Peyer's patch (tissue), 4 donors: Measurements from ENCODE around the gene TIMP2. TPM values are rescaled to one million over a fixed set of nuclear protein-coding genes. Genes with fewer than 3 reads are reported as not detected.

Source experiments
- DNase-seq, 3 donors: peaks; one replicate each; pipeline ENCODE4 v3.0.0-alpha.2; 2017 to 2019
- H3K27ac ChIP-seq, 4 donors: fragments of 200-600 bp; sonication (generic); one replicate each; pipeline ENCODE4 v1.5.1; 2016 to 2019
- H3K27me3 ChIP-seq, 2 donors: fragments of 200-600 bp; sonication (generic); one replicate each; pipeline ENCODE4 v1.5.1; 2019
- H3K36me3 ChIP-seq, 3 donors: fragments of 200-600 bp; sonication (generic); one replicate each; pipeline ENCODE4 v1.5.1; 2016 to 2019
- H3K4me1 ChIP-seq, 4 donors: fragments of 200-600 bp; sonication (generic); one replicate each; pipeline ENCODE4 v1.5.1; 2016 to 2019
- H3K4me3 ChIP-seq, 4 donors: fragments of 200-600 bp; sonication (generic); 1 replicate in 3 of 4; 2 replicates in 1 of 4; pipeline ENCODE4 v1.5.1; 2016 to 2019; ENCODE audit warnings: mild to moderate bottlenecking in 1 of 4
- H3K9me3 ChIP-seq, 4 donors: fragments of 200-600 bp; sonication (generic); one replicate each; pipeline ENCODE4 v1.5.1; 2016 to 2019; ENCODE audit warnings: mild to moderate bottlenecking in 1 of 4
- POLR2A ChIP-seq, 2 donors: fragments of 450-650 bp; IDR thresholded peaks; one replicate each; pipeline ENCODE4 v1.5.1; 2017; ENCODE audit warnings: antibody characterized with exemption in 2 of 2, mild to moderate bottlenecking in 2 of 2, moderate library complexity in 2 of 2
- total RNA-seq, 4 donors: library from RNA; depleted of rRNA; stranded (reverse); fragments of >200 nt; gene quantifications; one replicate each; pipeline ENCODE4 v1.1.0, GENCODE V29; 2016
- TF ChIP-seq, protein P1 (sequence below), 6 experiments: fragments of 450-650 bp in 4 of 6; fragments of 200-600 bp in 2 of 6; sonication (generic) in 1 of 6; IDR thresholded peaks; one replicate each; pipeline ENCODE4 v1.5.1; 2017 to 2019; ENCODE audit warnings: antibody characterized with exemption in 6 of 6, mild to moderate bottlenecking in 3 of 6, moderate library complexity in 1 of 6

The TIMP2 gene
- total RNA-seq, 4 donors from 2014 or later, result 27.2 to 73.2 (median 45.0) TPM

GRCh38 chr17:78821961-78822360 is 103.2 kb downstream of the TIMP2 start:
- H3K27ac ChIP-seq, result no peak overlapping the region
- no peaks in the 10 kb centered on the region for H3K9me3 ChIP-seq
- no peaks in the 10 kb centered on the region for H3K27me3 ChIP-seq
- H3K36me3 ChIP-seq, result peaks cover 0 to 94% (median 0%) of the 10 kb centered on the region in 3 donors
- H3K4me1 ChIP-seq, result peaks cover 0 to 13% (median 0%) of the 10 kb centered on the region in 4 donors
- DNase-seq, result no peak
- TF ChIP-seq POLR2A (IDR thresholded peaks at IDR 0.05), result no peak
- TF ChIP-seq, protein P1, sequence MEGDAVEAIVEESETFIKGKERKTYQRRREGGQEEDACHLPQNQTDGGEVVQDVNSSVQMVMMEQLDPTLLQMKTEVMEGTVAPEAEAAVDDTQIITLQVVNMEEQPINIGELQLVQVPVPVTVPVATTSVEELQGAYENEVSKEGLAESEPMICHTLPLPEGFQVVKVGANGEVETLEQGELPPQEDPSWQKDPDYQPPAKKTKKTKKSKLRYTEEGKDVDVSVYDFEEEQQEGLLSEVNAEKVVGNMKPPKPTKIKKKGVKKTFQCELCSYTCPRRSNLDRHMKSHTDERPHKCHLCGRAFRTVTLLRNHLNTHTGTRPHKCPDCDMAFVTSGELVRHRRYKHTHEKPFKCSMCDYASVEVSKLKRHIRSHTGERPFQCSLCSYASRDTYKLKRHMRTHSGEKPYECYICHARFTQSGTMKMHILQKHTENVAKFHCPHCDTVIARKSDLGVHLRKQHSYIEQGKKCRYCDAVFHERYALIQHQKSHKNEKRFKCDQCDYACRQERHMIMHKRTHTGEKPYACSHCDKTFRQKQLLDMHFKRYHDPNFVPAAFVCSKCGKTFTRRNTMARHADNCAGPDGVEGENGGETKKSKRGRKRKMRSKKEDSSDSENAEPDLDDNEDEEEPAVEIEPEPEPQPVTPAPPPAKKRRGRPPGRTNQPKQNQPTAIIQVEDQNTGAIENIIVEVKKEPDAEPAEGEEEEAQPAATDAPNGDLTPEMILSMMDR (IDR thresholded peaks at IDR 0.05), result no peak
- H3K4me3 ChIP-seq, result no peak overlapping the region

DNA sequence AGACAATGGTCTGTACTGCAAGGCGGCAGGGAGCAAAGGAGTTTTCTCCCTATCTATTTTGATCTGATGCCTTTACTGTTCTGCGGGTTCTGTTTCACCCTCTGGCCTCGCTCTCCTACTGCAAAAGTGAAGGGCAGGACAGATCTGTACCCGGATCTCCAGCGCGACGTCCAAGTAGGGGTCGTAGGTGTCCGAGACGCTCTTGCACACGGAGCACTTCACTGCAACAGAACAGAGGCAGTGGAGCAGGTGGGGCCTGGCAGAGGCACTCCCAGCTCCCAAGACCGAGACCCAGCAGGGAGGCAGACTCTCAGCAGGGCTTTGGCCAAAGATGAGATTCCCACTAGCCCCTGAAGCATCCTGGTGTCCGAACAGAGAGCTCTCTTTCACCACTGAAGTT is 104.3 kb downstream of the TIMP2 start:
- DNase-seq, result no peak
- peaks cover 0 to 13% (median 0%) of the 10 kb centered on the region in 4 donors for H3K4me1 ChIP-seq
- H3K4me3 ChIP-seq, result no peak overlapping the region
- H3K27ac ChIP-seq, result peak overlapping the region in 1 of 4 donors; percentile 73
- H3K27me3 ChIP-seq, result no peaks in the 10 kb centered on the region
- peaks cover 0 to 94% (median 0%) of the 10 kb centered on the region in 3 donors for H3K36me3 ChIP-seq
- H3K9me3 ChIP-seq, result no peaks in the 10 kb centered on the region
- TF ChIP-seq, protein P1 (IDR thresholded peaks at IDR 0.05), result no peak
- TF ChIP-seq POLR2A (IDR thresholded peaks at IDR 0.05), result no peak

GRCh38 chr17:78819806-78820792 is 105.1 kb downstream of the TIMP2 start:
- H3K36me3 ChIP-seq, result peaks cover 0 to 94% (median 0%) of the 10 kb centered on the region in 3 donors
- H3K4me1 ChIP-seq, result peaks cover 0 to 13% (median 0%) of the 10 kb centered on the region in 4 donors
- no peak overlapping the region for H3K4me3 ChIP-seq
- H3K27me3 ChIP-seq, result no peaks in the 10 kb centered on the region
- DNase-seq, result no peak
- H3K27ac ChIP-seq, result peak overlapping the region; percentile 29 to 73 (median 63)
- TF ChIP-seq POLR2A (IDR thresholded peaks at IDR 0.05), result no peak
- TF ChIP-seq, protein P1 (IDR thresholded peaks at IDR 0.05), result no peak
- H3K9me3 ChIP-seq, result no peaks in the 10 kb centered on the region

DNA sequence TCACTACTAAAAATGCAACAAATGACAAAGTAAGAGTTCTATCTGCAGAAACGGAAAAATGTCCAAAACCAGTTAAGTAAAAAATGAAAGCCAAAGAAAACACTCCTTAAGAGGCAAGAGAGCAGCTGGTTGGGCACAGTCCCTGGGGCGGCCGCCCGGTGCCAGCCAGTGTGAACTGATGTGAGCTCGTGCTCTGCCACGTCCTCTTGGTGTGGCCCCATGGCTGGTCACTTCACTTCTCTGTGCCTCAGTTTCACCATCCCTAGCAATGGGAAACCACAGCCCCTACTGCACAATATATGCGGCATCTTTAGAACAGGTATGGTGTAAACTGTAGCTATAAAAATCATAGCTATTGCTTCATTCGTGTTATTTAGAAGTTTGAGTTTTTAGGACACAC is 105.8 kb downstream of the TIMP2 start:
- peaks cover 0 to 13% (median 0%) of the 10 kb centered on the region in 4 donors for H3K4me1 ChIP-seq
- H3K27me3 ChIP-seq, result no peaks in the 10 kb centered on the region
- TF ChIP-seq POLR2A (IDR thresholded peaks at IDR 0.05), result no peak
- TF ChIP-seq, protein P1 (IDR thresholded peaks at IDR 0.05), result no peak
- no peaks in the 10 kb centered on the region for H3K9me3 ChIP-seq
- no peak overlapping the region for H3K4me3 ChIP-seq
- peak overlapping the region; percentile 29 to 73 (median 63) for H3K27ac ChIP-seq
- DNase-seq, result no peak
- peaks cover 0 to 96% (median 0%) of the 10 kb centered on the region in 3 donors for H3K36me3 ChIP-seq

GRCh38 chr17:78818932-78819331 is 106.3 kb downstream of the TIMP2 start:
- H3K9me3 ChIP-seq, result no peaks in the 10 kb centered on the region
- peaks cover 0 to 96% (median 0%) of the 10 kb centered on the region in 3 donors for H3K36me3 ChIP-seq
- TF ChIP-seq POLR2A (IDR thresholded peaks at IDR 0.05), result no peak
- TF ChIP-seq, protein P1 (IDR thresholded peaks at IDR 0.05), result no peak
- H3K27me3 ChIP-seq, result no peaks in the 10 kb centered on the region
- peaks cover 0 to 13% (median 0%) of the 10 kb centered on the region in 4 donors for H3K4me1 ChIP-seq
- no peak overlapping the region for H3K4me3 ChIP-seq
- H3K27ac ChIP-seq, result peak overlapping the region; percentile 29 to 73 (median 64)
- DNase-seq, result peak in 2 of 3 donors; percentile 71 to 85
